HL-60 (cell line): ENCODE data around the gene TBC1D1.

Experiments
- POLR2AphosphoS5 ChIP-seq: IDR thresholded peaks from 2 replicates; pipeline ENCODE4 v1.6.1; 2012; ENCODE audit warnings: low read depth
- TF ChIP-seq, protein P1 (sequence below): IDR thresholded peaks from one replicate; pipeline ENCODE4 v1.5.1; 2011; ENCODE audit warnings: low read length, control low read depth, inconsistent platforms; ENCODE audit not compliant: insufficient read depth

DNA sequence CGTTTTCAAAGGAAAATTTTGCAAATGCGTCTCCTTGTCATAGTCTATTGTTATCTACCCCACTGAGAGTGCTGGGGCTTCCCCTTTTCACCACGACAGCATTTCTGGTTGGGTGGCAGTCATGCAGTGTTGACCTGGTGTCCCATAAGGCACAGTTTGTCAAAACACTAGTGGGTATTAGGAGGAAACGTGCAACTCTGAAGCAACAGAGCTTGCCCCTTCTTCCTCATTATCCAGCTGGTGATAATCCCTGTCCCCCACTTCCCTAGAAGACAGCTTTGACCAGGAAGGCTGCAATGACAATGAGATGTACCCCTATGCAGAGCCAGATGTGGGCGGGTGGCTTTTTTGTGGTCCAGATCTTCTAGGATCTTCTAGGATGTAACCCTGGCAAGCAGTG is 1.8 kb downstream of the TBC1D1 start:
- TF ChIP-seq, protein P1, sequence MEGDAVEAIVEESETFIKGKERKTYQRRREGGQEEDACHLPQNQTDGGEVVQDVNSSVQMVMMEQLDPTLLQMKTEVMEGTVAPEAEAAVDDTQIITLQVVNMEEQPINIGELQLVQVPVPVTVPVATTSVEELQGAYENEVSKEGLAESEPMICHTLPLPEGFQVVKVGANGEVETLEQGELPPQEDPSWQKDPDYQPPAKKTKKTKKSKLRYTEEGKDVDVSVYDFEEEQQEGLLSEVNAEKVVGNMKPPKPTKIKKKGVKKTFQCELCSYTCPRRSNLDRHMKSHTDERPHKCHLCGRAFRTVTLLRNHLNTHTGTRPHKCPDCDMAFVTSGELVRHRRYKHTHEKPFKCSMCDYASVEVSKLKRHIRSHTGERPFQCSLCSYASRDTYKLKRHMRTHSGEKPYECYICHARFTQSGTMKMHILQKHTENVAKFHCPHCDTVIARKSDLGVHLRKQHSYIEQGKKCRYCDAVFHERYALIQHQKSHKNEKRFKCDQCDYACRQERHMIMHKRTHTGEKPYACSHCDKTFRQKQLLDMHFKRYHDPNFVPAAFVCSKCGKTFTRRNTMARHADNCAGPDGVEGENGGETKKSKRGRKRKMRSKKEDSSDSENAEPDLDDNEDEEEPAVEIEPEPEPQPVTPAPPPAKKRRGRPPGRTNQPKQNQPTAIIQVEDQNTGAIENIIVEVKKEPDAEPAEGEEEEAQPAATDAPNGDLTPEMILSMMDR: no peak
- no peak for TF ChIP-seq POLR2AphosphoS5
